GM19438 (cell line): Measurements from ENCODE around the gene DOCK6.

Experiments
- ATAC-seq: cut with Tn5 transposase; IDR thresholded peaks from one replicate; pipeline ENCODE4 v1.9.1; 2021; ENCODE audit warnings: low read depth; ENCODE audit not compliant: unreplicated experiment

The DOCK6 gene

GRCh38 chr19:11274533-11275086 lies 12.3 kb upstream of the DOCK6 start:
- ATAC-seq = no peak

GRCh38 chr19:11273989-11274388 lies 11.7 kb upstream of the DOCK6 start:
- ATAC-seq = no peak

- ATAC-seq = no peak
These were observed 11.0 kb upstream of the DOCK6 start for GRCh38 chr19:11273296-11273695.

- ATAC-seq = no peak
These were observed 7.1 kb upstream of the DOCK6 start for GRCh38 chr19:11269408-11269807.

- no peak for ATAC-seq
These were observed 6.5 kb upstream of the DOCK6 start for GRCh38 chr19:11268783-11269267.

- ATAC-seq = no peak
These were observed 5.2 kb upstream of the DOCK6 start for GRCh38 chr19:11267316-11268085.

GRCh38 chr19:11265785-11266236 lies 3.5 kb upstream of the DOCK6 start:
- ATAC-seq = no peak

GRCh38 chr19:11265177-11265784 lies 3.0 kb upstream of the DOCK6 start:
- no peak for ATAC-seq

- ATAC-seq = no peak
These were observed 2.3 kb upstream of the DOCK6 start for GRCh38 chr19:11264452-11265176.

- no peak for ATAC-seq
These were observed 1.4 kb upstream of the DOCK6 start for GRCh38 chr19:11263726-11264125.

- ATAC-seq = no peak
These were observed 823 bp downstream of the DOCK6 start for GRCh38 chr19:11261431-11261970.

GRCh38 chr19:11260996-11261395 lies 1.3 kb downstream of the DOCK6 start:
- ATAC-seq = no peak

- ATAC-seq = no peak
These were observed 4.4 kb downstream of the DOCK6 start for GRCh38 chr19:11257846-11258380.

- no peak for ATAC-seq
These were observed 6.1 kb downstream of the DOCK6 start for GRCh38 chr19:11256189-11256588.

GRCh38 chr19:11254666-11255065 lies 7.7 kb downstream of the DOCK6 start:
- ATAC-seq = no peak

GRCh38 chr19:11252665-11253355 lies 9.5 kb downstream of the DOCK6 start:
- no peak for ATAC-seq

- no peak for ATAC-seq
These were observed 10.5 kb downstream of the DOCK6 start for GRCh38 chr19:11251650-11252314.

GRCh38 chr19:11251217-11251616 lies 11.1 kb downstream of the DOCK6 start:
- no peak for ATAC-seq

GRCh38 chr19:11248852-11249251 lies 13.5 kb downstream of the DOCK6 start:
- no peak for ATAC-seq
